GM18499 (cell line): ENCODE data around the gene PTPRN2.

Source experiments
- ATAC-seq: cut with Tn5 transposase; IDR thresholded peaks from one replicate; pipeline ENCODE4 v1.9.1; 2021; ENCODE audit warnings: moderate number of reproducible peaks; ENCODE audit not compliant: insufficient read depth, unreplicated experiment

The PTPRN2 gene

GRCh38 chr7:158498443-158499081 lies 89.1 kb downstream of the PTPRN2 start:
- ATAC-seq = no peak

DNA sequence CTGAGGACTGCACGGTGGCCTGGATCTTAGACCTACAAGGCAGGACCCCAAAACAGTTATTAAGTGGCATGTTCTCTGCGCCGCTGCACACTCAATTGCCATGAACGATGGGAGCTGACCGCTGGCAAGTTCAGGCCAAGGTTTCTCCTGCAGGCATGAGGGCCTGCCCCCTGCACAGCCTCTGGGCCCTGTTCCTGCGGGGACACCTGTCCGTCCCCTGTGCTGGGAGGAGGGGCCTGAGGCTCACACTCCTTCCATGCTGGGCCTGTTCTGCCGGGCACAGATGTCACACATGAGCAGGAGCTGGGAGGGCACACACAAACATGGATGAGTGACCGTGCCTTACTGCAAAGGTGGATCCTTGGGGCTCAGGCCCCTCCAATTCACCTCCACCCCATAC lies 90.0 kb downstream of the PTPRN2 start:
- no peak for ATAC-seq

GRCh38 chr7:158495786-158496185 lies 91.8 kb downstream of the PTPRN2 start:
- no peak for ATAC-seq

DNA sequence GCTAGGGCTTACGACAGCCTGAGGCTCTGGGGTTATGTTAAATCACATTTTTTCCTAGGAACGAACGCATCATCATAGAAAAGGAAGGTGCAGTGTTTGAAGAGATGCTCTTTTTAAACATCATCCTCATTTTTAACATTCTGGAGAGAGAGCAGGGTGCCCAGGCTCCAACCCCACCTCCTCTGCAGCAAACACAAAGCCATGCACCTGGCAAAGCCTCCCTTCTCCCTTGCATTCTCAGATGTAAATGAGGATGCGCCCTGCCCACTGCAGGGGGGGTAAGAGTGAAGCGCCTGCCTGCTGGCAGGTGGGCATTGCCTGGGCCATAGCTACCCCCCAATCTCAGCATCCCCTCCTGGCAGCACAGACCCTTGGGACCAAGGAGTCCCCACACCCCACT lies 92.4 kb downstream of the PTPRN2 start:
- no peak for ATAC-seq

DNA sequence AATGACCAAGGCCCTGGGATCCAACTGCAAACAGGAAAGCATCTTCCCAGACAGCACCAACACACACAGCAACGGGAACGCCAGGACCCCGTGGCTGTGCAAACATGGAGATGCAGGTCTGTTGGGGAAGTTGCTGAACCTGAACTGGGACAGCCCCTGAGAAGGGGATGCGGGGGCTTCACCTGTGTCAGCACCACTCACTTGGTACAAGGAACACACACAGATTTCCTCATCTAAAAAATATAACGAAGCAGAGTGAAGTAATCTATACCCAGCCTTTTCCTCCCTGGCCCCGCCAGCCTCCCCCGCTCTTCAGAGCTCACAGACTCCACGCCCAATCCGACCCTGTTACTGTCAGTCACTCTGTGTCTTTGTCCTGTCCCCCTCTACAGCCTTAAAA lies 93.0 kb downstream of the PTPRN2 start:
- no peak for ATAC-seq

GRCh38 chr7:158494162-158494586 lies 93.4 kb downstream of the PTPRN2 start:
- no peak for ATAC-seq

DNA sequence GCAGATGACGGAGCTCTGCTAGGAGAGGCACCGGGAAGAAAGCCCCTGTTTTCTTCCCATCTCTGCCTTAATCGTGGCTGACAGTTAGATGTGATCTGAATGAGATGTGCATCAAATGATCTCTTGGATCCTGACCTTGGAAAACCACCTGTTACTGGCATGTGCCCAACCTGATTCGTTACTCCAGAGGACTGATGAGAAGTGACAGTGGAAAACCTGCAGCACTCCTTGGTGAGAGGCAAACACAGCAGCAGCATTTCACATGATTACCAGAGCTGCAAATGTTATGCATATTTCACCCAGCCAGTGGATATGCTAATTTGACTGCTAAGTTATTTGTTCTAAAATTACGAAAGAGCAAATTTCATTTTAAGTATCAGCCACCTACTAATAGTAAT lies 95.3 kb downstream of the PTPRN2 start:
- ATAC-seq = no peak

- no peak for ATAC-seq
These were observed 96.5 kb downstream of the PTPRN2 start for GRCh38 chr7:158491094-158491493.

DNA sequence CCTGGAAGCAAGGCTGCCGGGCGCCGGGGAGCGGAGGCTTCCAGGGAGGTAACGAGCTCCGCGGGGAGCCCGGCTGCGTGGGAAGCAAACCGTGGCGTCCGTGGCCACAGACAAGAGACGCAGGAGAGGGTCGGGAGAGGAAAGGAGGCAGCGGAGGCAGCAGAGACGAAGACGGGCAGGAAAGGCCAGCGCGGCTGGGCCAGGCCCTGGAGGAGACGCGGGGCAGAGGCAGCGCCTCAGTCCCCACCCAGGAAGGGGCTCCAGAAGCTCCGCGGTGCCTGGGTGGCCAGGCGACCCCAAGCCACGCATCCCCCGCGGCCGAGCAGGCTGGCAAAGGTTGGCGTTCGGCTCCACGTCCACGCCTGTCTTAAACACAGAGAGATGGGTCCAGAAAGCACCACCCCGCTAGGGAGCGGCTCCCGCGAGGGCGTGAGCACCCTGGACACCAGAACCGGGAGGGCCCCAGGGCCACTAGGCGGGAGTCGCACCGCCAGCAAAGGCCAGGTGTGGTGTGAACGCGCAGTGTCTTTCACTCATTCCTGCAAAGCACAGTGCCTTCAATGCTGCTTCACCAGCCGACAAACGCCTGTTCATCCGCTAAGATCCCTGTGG lies 97.3 kb downstream of the PTPRN2 start:
- no peak for ATAC-seq

DNA sequence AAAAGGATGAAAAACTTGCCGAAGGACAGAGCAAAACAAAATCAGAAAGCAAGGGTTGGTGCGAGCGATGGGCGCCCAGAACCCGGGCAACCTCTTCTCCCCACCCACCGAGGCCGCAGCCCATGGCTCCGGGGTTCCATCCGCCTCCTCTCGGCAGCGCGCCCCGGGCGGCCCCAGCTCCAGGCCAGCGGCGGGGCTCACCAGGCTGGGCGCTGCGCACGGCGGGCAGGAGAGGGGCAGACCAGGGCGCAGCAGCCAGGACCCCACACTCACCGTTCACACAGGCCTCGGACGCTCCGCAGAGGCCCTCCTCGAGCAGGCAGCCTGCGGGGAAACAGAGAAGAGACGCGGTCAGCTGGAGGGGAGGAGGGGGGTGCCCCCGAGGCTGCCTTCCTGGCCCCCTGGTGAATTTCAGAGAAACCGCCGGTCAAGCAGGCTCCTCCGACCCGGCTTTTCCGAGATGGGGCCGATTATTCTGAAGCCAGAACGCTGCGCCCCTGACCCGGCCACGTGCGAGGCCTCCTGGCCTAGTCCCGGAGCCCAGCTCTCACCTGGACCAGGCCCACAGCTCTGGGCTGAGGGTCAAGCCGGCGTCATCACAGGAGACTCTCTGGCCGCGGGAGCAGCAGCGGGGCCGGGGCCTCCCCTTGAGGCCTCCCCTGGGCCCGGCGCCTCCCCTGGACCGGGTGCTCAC lies 98.0 kb downstream of the PTPRN2 start:
- no peak for ATAC-seq

GRCh38 chr7:158488181-158488971 lies 99.2 kb downstream of the PTPRN2 start:
- no peak for ATAC-seq

GRCh38 chr7:158487631-158488151 lies 99.9 kb downstream of the PTPRN2 start:
- no peak for ATAC-seq

- ATAC-seq = no peak
These were observed 100.7 kb downstream of the PTPRN2 start for GRCh38 chr7:158486919-158487318.

DNA sequence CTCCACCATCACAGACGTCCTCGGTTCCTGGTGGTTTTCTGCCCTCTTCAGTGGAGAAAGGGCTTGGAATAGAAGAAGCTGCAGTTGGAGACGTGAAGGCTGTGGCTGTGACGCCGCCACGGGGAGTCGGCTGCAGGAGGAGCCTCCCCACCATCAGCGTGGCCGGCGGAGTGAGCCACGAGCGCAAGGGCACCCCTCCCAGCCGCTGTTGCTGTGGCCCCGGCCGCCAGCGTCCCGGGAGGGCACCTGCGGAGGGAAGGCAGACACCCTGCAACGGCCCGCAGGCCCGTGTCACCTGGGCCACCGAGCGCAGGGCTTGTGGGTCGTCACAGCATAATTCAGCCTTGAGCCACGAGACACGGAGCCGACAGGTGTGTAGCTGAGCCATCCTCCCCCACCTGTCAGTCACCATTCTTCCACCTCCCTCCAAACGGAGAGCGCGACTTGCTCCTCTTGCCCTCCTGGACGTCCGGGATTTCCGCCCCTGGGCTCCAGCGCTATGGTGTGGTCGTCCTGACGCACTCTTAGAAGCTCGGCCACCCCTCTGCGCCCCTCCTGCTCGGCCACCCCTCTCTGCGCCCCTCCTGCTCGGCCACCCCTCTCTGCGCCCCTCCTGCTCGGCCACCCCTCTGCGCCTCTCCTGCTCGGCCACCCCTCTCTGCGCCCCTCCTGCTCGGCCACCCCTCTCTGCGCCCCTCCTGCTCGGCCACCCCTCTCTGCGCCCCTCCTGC lies 102.7 kb downstream of the PTPRN2 start:
- ATAC-seq = no peak

DNA sequence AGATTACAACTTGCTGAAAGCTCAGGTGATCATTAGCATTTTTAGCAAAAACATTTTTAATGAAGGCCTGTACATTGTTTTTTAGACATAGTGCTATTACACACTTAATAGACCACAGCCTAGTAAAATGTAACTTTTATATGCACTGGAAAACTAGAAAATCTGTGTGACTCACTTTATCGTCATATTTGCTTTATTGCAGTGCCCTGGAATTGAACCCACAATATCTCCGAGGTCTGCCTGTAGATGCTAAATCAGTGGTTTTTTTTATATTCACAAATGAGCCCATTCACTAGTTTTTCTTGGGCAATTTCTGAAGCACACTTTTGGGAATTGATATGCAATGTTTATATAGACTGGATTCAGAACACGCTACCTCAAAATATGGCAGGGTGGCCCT lies 105.1 kb downstream of the PTPRN2 start:
- no peak for ATAC-seq

DNA sequence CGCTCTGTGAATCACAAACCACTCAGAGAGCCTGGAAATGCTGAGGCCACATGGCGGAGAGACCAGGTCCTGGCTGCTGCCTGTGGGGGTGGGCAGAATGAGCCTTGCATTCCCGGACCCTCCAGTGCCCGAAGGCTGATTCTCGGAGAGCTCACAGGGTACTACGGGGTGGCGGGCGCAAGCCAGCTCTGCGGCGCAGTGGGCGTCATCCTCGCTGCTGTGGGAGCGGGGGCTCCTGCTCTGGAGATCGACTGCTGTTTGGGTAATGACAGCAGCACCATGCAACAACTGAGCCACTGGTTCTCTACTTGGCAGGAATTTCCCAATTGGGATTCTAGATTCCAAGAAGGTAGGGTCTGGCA lies 108.0 kb downstream of the PTPRN2 start:
- ATAC-seq = no peak

- no peak for ATAC-seq
These were observed 108.5 kb downstream of the PTPRN2 start for GRCh38 chr7:158479021-158479663.

- ATAC-seq = no peak
These were observed 109.8 kb downstream of the PTPRN2 start for GRCh38 chr7:158477866-158478265.

DNA sequence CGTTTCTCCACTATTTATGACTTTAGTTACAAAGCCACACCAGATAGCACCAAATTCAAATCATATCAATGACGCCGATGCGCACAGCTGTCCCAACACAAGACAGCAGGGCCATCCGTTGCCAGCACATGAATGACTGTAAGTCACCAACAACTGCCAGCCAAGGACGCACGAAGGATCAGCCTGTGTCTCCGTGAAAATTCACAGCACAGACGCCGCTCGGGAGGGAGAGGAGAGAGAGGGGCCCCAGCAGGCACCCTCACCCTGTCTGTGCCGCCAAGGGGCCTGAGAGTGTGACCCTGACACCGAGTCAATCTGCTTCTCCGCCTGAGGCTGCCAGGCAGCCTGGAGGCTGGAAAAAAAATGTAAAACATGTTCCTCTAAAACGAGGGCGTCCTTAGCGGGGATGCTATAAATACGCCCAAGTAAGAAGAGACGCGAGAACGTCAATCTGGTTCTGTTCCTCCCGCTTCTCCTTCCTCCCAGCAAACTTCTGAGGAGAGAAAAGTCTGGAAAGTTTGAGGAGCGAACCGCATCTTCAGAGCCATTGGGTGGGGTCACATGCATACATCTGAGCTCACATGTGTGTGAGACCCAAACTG lies 111.2 kb downstream of the PTPRN2 start:
- no peak for ATAC-seq
